ENCODE data around the gene ADAM10.

- TF ChIP-seq SUZ12 (IDR thresholded peaks at IDR 0.05; ENCODE audit: extremely low read depth, insufficient read depth, insufficient read length) (no peak), ZNF274 (IDR thresholded peaks at IDR 0.05; ENCODE audit: low read depth, low read length) (no peak), YY1 (IDR thresholded peaks at IDR 0.05; ENCODE audit: insufficient read depth, insufficient read length) (no peak)
Measured at GRCh38 chr15:58576657-58577056, 172.8 kb downstream of the ADAM10 start.

Measured in NT2/D1 (cell line).